ENCODE results near the gene SNX8. TPM values are rescaled to one million over a fixed set of nuclear protein-coding genes. Genes with fewer than 3 reads are reported as not detected.

The SNX8 gene
- total RNA-seq, 2 experiments from 2014 or later, result 31.7 to 36.8 TPM

- ChIA-PET CTCF (interaction anchor here (1.4 kb wide), 2 partner anchors 15 to 28 kb away, joined by 4 to 6 read pairs; no protein-coding TSS in a partner anchor), POLR2A (no interaction called here)
- Mint-ChIP-seq H3K27me3 (no peaks in the 10 kb centered on the region), H3K27ac (no peak overlapping the region), H3K9me3 (no peaks in the 10 kb centered on the region), H3K4me3 (no peak overlapping the region), H3K36me3 (ENCODE audit: low read depth) (peaks cover 20% of the 10 kb centered on the region), H3K4me1 (ENCODE audit: low read depth) (peaks cover 5% of the 10 kb centered on the region)
- intact Hi-C loops (cut with micrococcal nuclease), result no loop called here
- DNase-seq, result no peak
- no peak for TF ChIP-seq CTCF (IDR thresholded peaks at IDR 0.05)
- ATAC-seq, result no peak
Measured at GRCh38 chr7:2210551-2211258, 103.5 kb downstream of the SNX8 start.

- POLR2A ChIA-PET, result no interaction called here
- Mint-ChIP-seq H3K9me3 (no peaks in the 10 kb centered on the region), H3K27ac (no peak overlapping the region), H3K36me3 (ENCODE audit: low read depth) (peaks cover 16% of the 10 kb centered on the region), H3K4me3 (no peak overlapping the region), H3K27me3 (no peaks in the 10 kb centered on the region), H3K4me1 (ENCODE audit: low read depth) (peaks cover 5% of the 10 kb centered on the region)
- no peak for DNase-seq
- CTCF ChIA-PET, result interaction anchor here (1.0 to 1.4 kb wide), 4 partner anchors 15 to 631 kb away, joined by 3 to 6 read pairs (median 4); no protein-coding TSS in a partner anchor
- intact Hi-C loops (cut with micrococcal nuclease), result no loop called here
- no peak for ATAC-seq
- TF ChIP-seq CTCF (IDR thresholded peaks at IDR 0.05), result no peak
Measured at GRCh38 chr7:2209961-2210323, 104.3 kb downstream of the SNX8 start.

- ChIA-PET POLR2A (no interaction called here), CTCF (interaction anchor here (0.9 to 1.4 kb wide), 5 partner anchors 14 to 630 kb away, joined by 3 to 6 read pairs (median 4); no protein-coding TSS in a partner anchor)
- DNase-seq (peak; percentile 65), ATAC-seq (peak; percentile 75)
- intact Hi-C loops (cut with micrococcal nuclease), result no loop called here
- Mint-ChIP-seq H3K36me3 (ENCODE audit: low read depth) (peaks cover 12% of the 10 kb centered on the region), H3K9me3 (no peaks in the 10 kb centered on the region), H3K4me3 (no peak overlapping the region), H3K4me1 (ENCODE audit: low read depth) (peaks cover 2% of the 10 kb centered on the region), H3K27me3 (no peaks in the 10 kb centered on the region), H3K27ac (no peak overlapping the region)
- TF ChIP-seq CTCF (IDR thresholded peaks at IDR 0.05), result peak; percentile 55
Measured at GRCh38 chr7:2209146-2209960, 104.9 kb downstream of the SNX8 start.

- Mint-ChIP-seq H3K27ac (no peak overlapping the region), H3K27me3 (no peaks in the 10 kb centered on the region), H3K36me3 (ENCODE audit: low read depth) (peaks cover 12% of the 10 kb centered on the region), H3K4me1 (ENCODE audit: low read depth) (peaks cover 2% of the 10 kb centered on the region), H3K9me3 (no peaks in the 10 kb centered on the region), H3K4me3 (no peak overlapping the region)
- intact Hi-C loops (cut with micrococcal nuclease), result no loop called here
- TF ChIP-seq CTCF (IDR thresholded peaks at IDR 0.05), result no peak
- POLR2A ChIA-PET, result no interaction called here
- DNase-seq (no peak), ATAC-seq (no peak)
- CTCF ChIA-PET, result interaction anchor here (0.9 to 1.4 kb wide), 3 partner anchors 13 to 630 kb away, joined by 3 to 4 read pairs (median 4); no protein-coding TSS in a partner anchor
Measured at GRCh38 chr7:2208712-2209111, 105.5 kb downstream of the SNX8 start.

All from activated CD8-positive, alpha-beta T cell treated with anti-CD3 and anti-CD28 coated beads for 36 hours (primary cell).